GM12878 (cell line): ENCODE data around the gene AFF2. TPM values are rescaled to one million over a fixed set of nuclear protein-coding genes. Genes with fewer than 3 reads are reported as not detected.
A peak's percentile ranks its signal among the peaks of the same experiment; 100 is the strongest.

ENCODE experiments used
- ATAC-seq: fragments of 200-7000 bp; cut with Tn5 transposase; 3 replicates; pipeline ENCODE4 v1.9.1; 2020; ENCODE audit warnings: mild to moderate bottlenecking, moderate library complexity
- BruUV-seq: library from RNA; stranded (reverse); fragments of 400-500 nt; replicated peaks from 2 replicates; lab custom pipeline; 2021; lab: Mats Ljungman, UMichigan
- CTCF ChIA-PET: fragments of 300-600 bp; sonication (Branson Sonifier 250); formaldehyde crosslinking; extraction: SDS; loops from one replicate; lab custom pipeline; 2021; ENCODE audit warnings: inconsistent platforms; lab: Yijun Ruan, JAX
- POLR2A ChIA-PET: fragments of 350-600 bp; formaldehyde crosslinking; extraction: SDS; loops from one replicate; lab custom pipeline; 2021; ENCODE audit warnings: inconsistent platforms; lab: Charles Lee
- RAD21 ChIA-PET: fragments of 300-600 bp; sonication (Branson Sonifier 250); formaldehyde crosslinking; loops from one replicate; lab custom pipeline; 2023; ENCODE audit warnings: antibody characterized with exemption; ENCODE audit not compliant: unreplicated experiment; lab: Charles Lee
- SMC1A ChIA-PET: fragments of 300-600 bp; sonication (Branson Sonifier 250); formaldehyde crosslinking; loops from one replicate; lab custom pipeline; 2023; ENCODE audit not compliant: unreplicated experiment, uncharacterized antibody; lab: Charles Lee
- DNase-seq: peaks from one replicate; pipeline ENCODE4 v3.0.0-alpha.2; 2011; ENCODE audit warnings: low read depth, low spot score
- FAIRE-seq: peaks from 3 replicates; lab custom pipeline; 2011; peaks lifted over from hg19 to GRCh38; lab: Jason Lieb, UNC
- H2AFZ ChIP-seq: 2 replicates; pipeline ENCODE4 v1.6.0; 2011; ENCODE audit warnings: low read depth, low read length, control low read depth; ENCODE audit not compliant: control insufficient read depth
- H3K27ac ChIP-seq: 2 replicates; pipeline ENCODE4 v1.5.1; 2011; ENCODE audit warnings: control low read depth; ENCODE audit not compliant: control insufficient read depth, insufficient read depth
- H3K27me3 ChIP-seq, 2 experiments: replicated peaks in 1 of 2; 2 replicates each; pipeline versions ENCODE4 v1.6.0 to v1.6.1; 2011; ENCODE audit warnings: low read length in 1 of 2; ENCODE audit not compliant: control insufficient read depth in 2 of 2, insufficient read depth in 2 of 2
- H3K36me3 ChIP-seq, 2 experiments: 2 replicates each; pipeline ENCODE4 v1.5.1; 2011; ENCODE audit warnings: low read length in 1 of 2; ENCODE audit not compliant: control insufficient read depth in 2 of 2, insufficient read depth in 2 of 2
- H3K4me1 ChIP-seq: 2 replicates; pipeline ENCODE4 v1.6.1; 2011; ENCODE audit warnings: mild to moderate bottlenecking, low read length, moderate library complexity, mixed read lengths; ENCODE audit not compliant: control insufficient read depth, insufficient read depth
- H3K4me2 ChIP-seq: 2 replicates; pipeline ENCODE4 v1.6.0; 2011; ENCODE audit warnings: control low read depth; ENCODE audit not compliant: control insufficient read depth, insufficient read depth
- H3K4me3 ChIP-seq: fragments of 200-600 bp; sonication (generic); 2 replicates; pipeline ENCODE4 v1.5.1; 2016
- H3K79me2 ChIP-seq: 2 replicates; pipeline ENCODE4 v1.6.0; 2011; ENCODE audit warnings: low read length; ENCODE audit not compliant: control insufficient read depth, insufficient read depth
- H3K9ac ChIP-seq: 2 replicates; pipeline ENCODE4 v1.8.0; 2011; ENCODE audit warnings: low read length, control low read depth, mixed read lengths; ENCODE audit not compliant: control insufficient read depth, insufficient read depth
- H3K9me3 ChIP-seq: replicated peaks from 3 replicates; pipeline ENCODE4 v1.5.1; 2011; ENCODE audit warnings: mild to moderate bottlenecking, low read length; ENCODE audit not compliant: control insufficient read depth, insufficient read depth
- H4K20me1 ChIP-seq: 2 replicates; pipeline ENCODE4 v1.6.0; 2011; ENCODE audit not compliant: control insufficient read depth, insufficient read depth
- BRCA1 ChIP-seq: IDR thresholded peaks from 2 replicates; pipeline ENCODE4 v1.6.1; 2011; ENCODE audit warnings: low read depth, low read length, improper control_type of control experiment
- EZH2 ChIP-seq: IDR thresholded peaks from 2 replicates; pipeline ENCODE4 v1.6.1; 2012; ENCODE audit warnings: low read depth, mild to moderate bottlenecking, control low read depth, inconsistent platforms, low read length, borderline replicate concordance; ENCODE audit not compliant: control insufficient read depth
- SMAD1 ChIP-seq: fragments of 450-650 bp; IDR thresholded peaks from 2 replicates; pipeline ENCODE4 v1.6.1; 2018; ENCODE audit warnings: mild to moderate bottlenecking, low read depth; ENCODE audit not compliant: partially characterized antibody
- SPI1 ChIP-seq: IDR thresholded peaks from 2 replicates; pipeline ENCODE4 v1.6.1; 2011; ENCODE audit warnings: low read depth, mild to moderate bottlenecking, low read length, moderate library complexity, borderline replicate concordance; ENCODE audit not compliant: insufficient read depth
- TBL1XR1 ChIP-seq: IDR thresholded peaks from 2 replicates; pipeline ENCODE4 v1.6.1; 2012; ENCODE audit warnings: low read depth, low read length, improper control_type of control experiment
- WGBS: methylation state at CpG from one replicate; pipeline ENCODE4 v1.1.6; 2016; ENCODE audit warnings: low lambda C conversion rate; ENCODE audit not compliant: insufficient replicate concordance, insufficient coverage; ENCODE audit errors: missing lambda C conversion rate; 5-methylcytosine and 5-hydroxymethylcytosine counted together
- in situ Hi-C: fragments of 300-500 bp; cut with MboI; formaldehyde crosslinking; loops from 9 replicates; pipeline ENCODE4 v1.14.3; 2018; ENCODE audit warnings: mixed read lengths
- intact Hi-C: fragments of 100-400 bp; cut with micrococcal nuclease; formaldehyde crosslinking; loops from one replicate; pipeline ENCODE4 v1.14.2; 2022; ENCODE audit not compliant: unreplicated experiment
- polyA plus RNA-seq, 11 experiments: library from polyadenylated mRNA; depleted of rRNA in 4 of 11; unstranded in 6 of 11; stranded (reverse) in 5 of 11; fragments of >200 nt; fragmentation: Nextera tagmentation in 4 of 11; fragmentation: Illumina TruSeq in 1 of 11; extraction: Ambion mirVana in 4 of 11; extraction: Trizol in 1 of 11; gene quantifications; 1 replicate in 1 of 11; 2 replicates in 10 of 11; pipeline versions ENCODE4 v1.2.1 to v1.2.3, GENCODE V29; 2011 to 2016; ENCODE audit warnings: inconsistent platforms in 2 of 11, missing spikeins in 2 of 11, low read depth in 1 of 11
- total RNA-seq, 4 experiments: library from RNA; depleted of rRNA in 3 of 4; stranded (reverse); fragments of >200 nt in 3 of 4; fragmentation: Illumina TruSeq in 1 of 4; extraction: Trizol in 1 of 4; gene quantifications; 2 replicates each; pipeline versions ENCODE4 v1.2.1 to v1.2.3, GENCODE V29; 2013 to 2021
- TF ChIP-seq, protein P1 (sequence below): IDR thresholded peaks from 2 replicates; pipeline ENCODE4 v1.6.1; 2012; ENCODE audit warnings: mild to moderate bottlenecking, low read depth, low read length

The AFF2 gene
- total and polyA plus RNA-seq, 10 of the 15 experiments (the other 5 are each of a cell fraction or from before 2014, with no cell fraction given), result under 0.01 to 0.03 TPM; not detected in 8

DNA sequence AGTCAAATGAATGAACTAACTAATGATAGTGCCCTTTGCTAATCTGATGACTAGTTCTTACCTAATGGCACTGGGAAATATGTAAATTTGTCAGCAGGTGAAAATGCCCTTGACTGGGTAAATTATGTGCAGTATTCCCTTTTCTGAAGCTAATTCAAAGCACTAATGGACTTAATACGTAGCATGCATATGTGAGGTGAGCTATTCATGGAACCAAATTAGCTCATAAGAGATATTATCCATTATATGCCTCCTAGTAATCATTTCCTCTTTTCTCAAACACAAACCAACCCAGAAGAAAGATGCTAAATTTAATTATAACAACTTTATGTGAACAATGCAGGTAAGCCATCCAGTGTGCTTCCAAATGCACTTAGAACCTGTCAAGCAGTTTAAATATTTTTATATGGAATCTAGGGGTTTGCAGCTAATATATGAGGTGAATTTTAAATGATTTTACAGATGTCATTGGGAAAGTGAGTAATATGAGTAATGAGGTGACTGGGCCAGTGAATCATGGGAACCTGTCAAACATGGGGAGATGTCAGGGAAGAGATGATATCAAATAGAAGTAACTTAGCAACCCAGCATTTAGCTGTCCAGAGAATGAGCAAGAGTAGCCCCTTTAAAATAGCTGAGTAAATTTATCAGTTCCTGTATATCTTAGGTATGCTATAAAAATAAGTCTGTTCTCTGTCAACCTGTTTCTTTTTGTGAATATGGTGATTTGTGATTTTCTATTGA lies 315.0 kb downstream of the AFF2 start:
- no peak for FAIRE-seq
- intact Hi-C loops (no loop called here), in situ Hi-C loops (no loop called here)
- Histone ChIP-seq H3K4me1 (no peaks in the 10 kb centered on the region), H3K36me3 (no peaks in the 10 kb centered on the region), H3K9ac (no peak overlapping the region), H4K20me1 (no peaks in the 10 kb centered on the region), H3K4me2 (no peak overlapping the region), H3K27me3 (no peaks in the 10 kb centered on the region), H2AFZ (no peak overlapping the region), H3K9me3 (no peaks in the 10 kb centered on the region), H3K27ac (no peak overlapping the region), H3K4me3 (no peak overlapping the region), H3K79me2 (no peaks in the 10 kb centered on the region)
- SMC1A ChIA-PET, result interaction anchor here (0.7 to 1.4 kb wide), 4 partner anchors 10 to 471 kb away, joined by 3 to 4 read pairs (median 3); no protein-coding TSS in a partner anchor
- peak; percentile 39; the same call in 1 of the 2 replicates for TF ChIP-seq SPI1
- TF ChIP-seq EZH2, result no peak
- CTCF ChIA-PET, result interaction anchor here (0.5 to 1.7 kb wide), 2 partner anchors 10 to 43 kb away, joined by 3 to 5 read pairs; no protein-coding TSS in a partner anchor
- ATAC-seq, result no peak
- RAD21 ChIA-PET, result no interaction called here
- POLR2A ChIA-PET, result no interaction called here
- DNase-seq, result no peak
- BruUV-seq, result no TSS peak
- WGBS, result 4% methylated on average over 1 of the region's 1 CpG

DNA sequence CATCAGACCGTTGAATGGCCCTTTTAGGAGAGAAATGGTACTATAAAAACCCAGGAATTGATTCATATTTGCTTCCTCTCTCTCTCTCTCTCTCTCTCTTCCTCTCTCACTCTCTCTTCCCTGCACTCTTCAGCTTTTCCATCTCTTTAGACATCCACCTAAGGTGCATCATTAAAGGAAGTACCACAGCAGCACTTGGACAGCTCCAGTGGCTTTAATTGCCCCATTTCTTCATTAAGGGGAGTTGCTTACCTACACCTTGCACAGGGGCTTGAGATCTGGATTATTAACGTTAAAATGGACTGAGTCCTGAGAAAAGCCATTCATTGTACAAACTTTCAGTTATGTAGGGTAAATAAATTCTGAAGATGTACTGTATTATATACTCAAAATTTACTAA lies 323.6 kb downstream of the AFF2 start:
- intact Hi-C loops, result no loop called here
- Histone ChIP-seq H3K4me1 (no peaks in the 10 kb centered on the region), H3K4me2 (no peak overlapping the region), H3K9ac (no peak overlapping the region), H4K20me1 (no peaks in the 10 kb centered on the region), H3K27ac (no peak overlapping the region), H3K79me2 (no peaks in the 10 kb centered on the region), H3K4me3 (no peak overlapping the region), H3K9me3 (no peaks in the 10 kb centered on the region), H3K36me3 (no peaks in the 10 kb centered on the region), H3K27me3 (no peaks in the 10 kb centered on the region), H2AFZ (no peak overlapping the region)
- SMC1A ChIA-PET, result no interaction called here
- FAIRE-seq (no peak), ATAC-seq (no peak), DNase-seq (no peak)
- CTCF ChIA-PET, result no interaction called here
- POLR2A ChIA-PET, result no interaction called here
- in situ Hi-C loops, result no loop called here
- TF ChIP-seq TBL1XR1 (no peak), SMAD1 (no peak), BRCA1 (no peak)
- TF ChIP-seq, protein P1, sequence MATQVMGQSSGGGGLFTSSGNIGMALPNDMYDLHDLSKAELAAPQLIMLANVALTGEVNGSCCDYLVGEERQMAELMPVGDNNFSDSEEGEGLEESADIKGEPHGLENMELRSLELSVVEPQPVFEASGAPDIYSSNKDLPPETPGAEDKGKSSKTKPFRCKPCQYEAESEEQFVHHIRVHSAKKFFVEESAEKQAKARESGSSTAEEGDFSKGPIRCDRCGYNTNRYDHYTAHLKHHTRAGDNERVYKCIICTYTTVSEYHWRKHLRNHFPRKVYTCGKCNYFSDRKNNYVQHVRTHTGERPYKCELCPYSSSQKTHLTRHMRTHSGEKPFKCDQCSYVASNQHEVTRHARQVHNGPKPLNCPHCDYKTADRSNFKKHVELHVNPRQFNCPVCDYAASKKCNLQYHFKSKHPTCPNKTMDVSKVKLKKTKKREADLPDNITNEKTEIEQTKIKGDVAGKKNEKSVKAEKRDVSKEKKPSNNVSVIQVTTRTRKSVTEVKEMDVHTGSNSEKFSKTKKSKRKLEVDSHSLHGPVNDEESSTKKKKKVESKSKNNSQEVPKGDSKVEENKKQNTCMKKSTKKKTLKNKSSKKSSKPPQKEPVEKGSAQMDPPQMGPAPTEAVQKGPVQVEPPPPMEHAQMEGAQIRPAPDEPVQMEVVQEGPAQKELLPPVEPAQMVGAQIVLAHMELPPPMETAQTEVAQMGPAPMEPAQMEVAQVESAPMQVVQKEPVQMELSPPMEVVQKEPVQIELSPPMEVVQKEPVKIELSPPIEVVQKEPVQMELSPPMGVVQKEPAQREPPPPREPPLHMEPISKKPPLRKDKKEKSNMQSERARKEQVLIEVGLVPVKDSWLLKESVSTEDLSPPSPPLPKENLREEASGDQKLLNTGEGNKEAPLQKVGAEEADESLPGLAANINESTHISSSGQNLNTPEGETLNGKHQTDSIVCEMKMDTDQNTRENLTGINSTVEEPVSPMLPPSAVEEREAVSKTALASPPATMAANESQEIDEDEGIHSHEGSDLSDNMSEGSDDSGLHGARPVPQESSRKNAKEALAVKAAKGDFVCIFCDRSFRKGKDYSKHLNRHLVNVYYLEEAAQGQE, result peak; percentile 58; the same call in 1 of the 2 replicates
- BruUV-seq, result no TSS peak
- RAD21 ChIA-PET, result no interaction called here
- WGBS, result 3% methylated on average over 2 of the region's 2 CpGs
